Keratinocyte (primary cell): ENCODE measurements around the gene CIZ1. TPM values are rescaled to one million over a fixed set of nuclear protein-coding genes. Genes with fewer than 3 reads are reported as not detected.

Source experiments
- DNase-seq: peaks from one replicate; pipeline ENCODE4 v3.0.0-alpha.2; 2011; ENCODE audit warnings: low read depth, missing footprints, low spot score
- FAIRE-seq: peaks from 2 replicates; lab custom pipeline; 2011; peaks lifted over from hg19 to GRCh38; lab: Jason Lieb, UNC
- H2AFZ ChIP-seq: 2 replicates; pipeline ENCODE4 v1.6.0; 2012; ENCODE audit warnings: low read length, control low read depth, inconsistent platforms; ENCODE audit not compliant: control insufficient read depth
- H3K27ac ChIP-seq: 2 replicates; pipeline ENCODE4 v1.5.1; 2011; ENCODE audit warnings: low read length; ENCODE audit not compliant: control insufficient read depth, insufficient read depth
- H3K27me3 ChIP-seq: 3 replicates; pipeline ENCODE4 v1.6.0; 2011; ENCODE audit warnings: low read length; ENCODE audit not compliant: control insufficient read depth, insufficient read depth; ENCODE audit errors: extremely low read depth
- H3K36me3 ChIP-seq, 2 experiments: 2 replicates in 1 of 2; 3 replicates in 1 of 2; pipeline ENCODE4 v1.5.1; 2011; ENCODE audit warnings: low read length in 2 of 2, mild to moderate bottlenecking in 1 of 2; ENCODE audit not compliant: control insufficient read depth in 2 of 2, insufficient read depth in 2 of 2; ENCODE audit errors: extremely low read depth in 1 of 2
- H3K4me1 ChIP-seq: 3 replicates; pipeline ENCODE4 v1.5.1; 2011; ENCODE audit warnings: low read length; ENCODE audit not compliant: control insufficient read depth, insufficient read depth; ENCODE audit errors: extremely low read depth
- H3K4me2 ChIP-seq: 3 replicates; pipeline ENCODE4 v1.6.0; 2011; ENCODE audit warnings: low read depth, low read length; ENCODE audit not compliant: control insufficient read depth, insufficient read depth; ENCODE audit errors: extremely low read depth
- H3K4me3 ChIP-seq, 3 experiments: fragments of 200-600 bp in 1 of 3; sonication (generic) in 1 of 3; 2 replicates in 2 of 3; 3 replicates in 1 of 3; pipeline ENCODE4 v1.5.1; 2011 to 2016; ENCODE audit warnings: low read length in 3 of 3, mild to moderate bottlenecking in 3 of 3, control low read depth in 2 of 3, inconsistent platforms in 1 of 3, low read depth in 1 of 3, mixed read lengths in 1 of 3, mixed run types in 1 of 3, moderate library complexity in 1 of 3; ENCODE audit not compliant: control insufficient read depth in 2 of 3, insufficient read depth in 2 of 3; ENCODE audit errors: extremely low read depth in 1 of 3
- H3K79me2 ChIP-seq: 2 replicates; pipeline ENCODE4 v1.6.0; 2012; ENCODE audit warnings: low read length; ENCODE audit not compliant: control insufficient read depth, insufficient read depth
- H3K9ac ChIP-seq: 3 replicates; pipeline ENCODE4 v1.6.0; 2011; ENCODE audit warnings: low read length; ENCODE audit not compliant: control insufficient read depth, insufficient read depth; ENCODE audit errors: extremely low read depth
- H3K9me1 ChIP-seq: 3 replicates; pipeline ENCODE4 v1.6.0; 2011; ENCODE audit warnings: low read length; ENCODE audit not compliant: control insufficient read depth, insufficient read depth; ENCODE audit errors: extremely low read depth
- H3K9me3 ChIP-seq: 2 replicates; pipeline ENCODE4 v1.5.1; 2012; ENCODE audit warnings: low read depth, low read length; ENCODE audit not compliant: control insufficient read depth
- H4K20me1 ChIP-seq: 3 replicates; pipeline ENCODE4 v1.6.0; 2011; ENCODE audit warnings: low read length; ENCODE audit not compliant: control insufficient read depth, insufficient read depth; ENCODE audit errors: extremely low read depth
- EZH2 ChIP-seq: IDR thresholded peaks from one replicate; pipeline ENCODE4 v1.6.1; 2012; ENCODE audit warnings: inconsistent platforms, mild to moderate bottlenecking, low read length, moderate library complexity
- dilution Hi-C: fragments of 300-500 bp; cut with MboI; formaldehyde crosslinking; loops from one replicate; pipeline ENCODE4 v1.7.0; 2020; ENCODE audit warnings: low sequenced_read_pairs; ENCODE audit not compliant: extremely low pct_ligation_motif_present
- polyA plus RNA-seq, 5 experiments: library from polyadenylated mRNA; depleted of rRNA in 3 of 5; stranded (reverse) in 3 of 5; stranded (forward) in 1 of 5; unstranded in 1 of 5; fragments of >200 nt; gene quantifications; 1 replicate in 1 of 5; 2 replicates in 3 of 5; 3 replicates in 1 of 5; pipeline versions ENCODE4 v1.2.1 to v1.2.3, GENCODE V29; 2011 to 2012; ENCODE audit warnings: missing spikeins in 2 of 5, low read depth in 1 of 5, low replicate concordance in 1 of 5
- TF ChIP-seq, protein P1 (sequence below), 3 experiments: IDR thresholded peaks in 1 of 3; conservative IDR thresholded peaks in 1 of 3; optimal IDR thresholded peaks in 1 of 3; 2 replicates in 2 of 3; 3 replicates in 1 of 3; pipeline versions ENCODE3 to v1.5.1; 2011; ENCODE audit warnings: low read length in 3 of 3, mild to moderate bottlenecking in 3 of 3, moderate library complexity in 2 of 3, control low read depth in 1 of 3, inconsistent platforms in 1 of 3; ENCODE audit not compliant: insufficient read depth in 2 of 3; ENCODE audit errors: extremely low read depth in 1 of 3

Gene CIZ1
- polyA plus RNA-seq, 1 donor (not counting 4 experiments of a cell fraction or from before 2014, with no cell fraction given), result 23.5 TPM

DNA sequence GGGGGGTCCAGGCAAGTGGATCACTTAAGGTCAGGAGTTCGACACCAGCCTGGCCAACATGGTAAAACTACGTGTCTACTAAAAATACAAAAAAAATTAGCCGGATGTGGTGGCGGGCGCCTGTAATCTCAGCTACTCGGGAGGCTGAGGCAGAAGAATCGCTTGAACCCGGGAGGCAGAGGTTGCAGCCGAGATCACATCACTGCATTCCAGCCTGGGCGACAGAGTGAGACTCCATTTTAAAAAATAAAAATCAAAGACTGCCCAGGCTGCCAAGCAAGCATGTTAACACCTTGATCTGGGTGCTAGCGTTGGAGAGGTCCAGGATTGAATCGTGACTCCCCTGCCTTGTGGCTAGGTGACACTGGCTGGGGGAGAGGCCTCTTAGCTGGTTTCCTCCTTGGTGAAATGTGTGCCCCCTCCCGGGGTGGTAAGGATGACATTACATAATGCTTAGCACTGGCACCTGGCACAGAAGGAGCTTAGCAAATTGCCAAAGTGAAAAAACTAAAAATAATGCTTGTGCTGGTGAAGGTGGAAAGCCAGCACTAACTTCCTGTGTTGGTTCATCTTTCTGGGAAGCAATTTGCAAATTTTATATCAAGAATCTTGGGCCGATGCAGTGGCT is 2.2 kb upstream of the CIZ1 start:
- H3K27me3 ChIP-seq, result no peaks in the 10 kb centered on the region
- no peak overlapping the region for H3K27ac ChIP-seq
- peaks cover 13% of the 10 kb centered on the region for H3K79me2 ChIP-seq
- DNase-seq (no peak), FAIRE-seq (no peak)
- peak overlapping the region; percentile 80 for H2AFZ ChIP-seq
- no peak for TF ChIP-seq EZH2
- TF ChIP-seq, protein P1, sequence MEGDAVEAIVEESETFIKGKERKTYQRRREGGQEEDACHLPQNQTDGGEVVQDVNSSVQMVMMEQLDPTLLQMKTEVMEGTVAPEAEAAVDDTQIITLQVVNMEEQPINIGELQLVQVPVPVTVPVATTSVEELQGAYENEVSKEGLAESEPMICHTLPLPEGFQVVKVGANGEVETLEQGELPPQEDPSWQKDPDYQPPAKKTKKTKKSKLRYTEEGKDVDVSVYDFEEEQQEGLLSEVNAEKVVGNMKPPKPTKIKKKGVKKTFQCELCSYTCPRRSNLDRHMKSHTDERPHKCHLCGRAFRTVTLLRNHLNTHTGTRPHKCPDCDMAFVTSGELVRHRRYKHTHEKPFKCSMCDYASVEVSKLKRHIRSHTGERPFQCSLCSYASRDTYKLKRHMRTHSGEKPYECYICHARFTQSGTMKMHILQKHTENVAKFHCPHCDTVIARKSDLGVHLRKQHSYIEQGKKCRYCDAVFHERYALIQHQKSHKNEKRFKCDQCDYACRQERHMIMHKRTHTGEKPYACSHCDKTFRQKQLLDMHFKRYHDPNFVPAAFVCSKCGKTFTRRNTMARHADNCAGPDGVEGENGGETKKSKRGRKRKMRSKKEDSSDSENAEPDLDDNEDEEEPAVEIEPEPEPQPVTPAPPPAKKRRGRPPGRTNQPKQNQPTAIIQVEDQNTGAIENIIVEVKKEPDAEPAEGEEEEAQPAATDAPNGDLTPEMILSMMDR (optimal IDR thresholded peaks at IDR 0.05 in 1 of 3, IDR thresholded peaks at IDR 0.05 in 1 of 3, conservative IDR thresholded peaks at IDR 0.05 in 1 of 3; ENCODE audit: extremely low read depth in 1 of 3, insufficient read depth in 2 of 3, low read length in 3 of 3), result no peak
- H3K4me1 ChIP-seq, result peaks cover 9% of the 10 kb centered on the region
- dilution Hi-C loops, result no loop called here
- peak overlapping the region; percentile 58 for H3K4me2 ChIP-seq
- H4K20me1 ChIP-seq, result no peaks in the 10 kb centered on the region
- H3K36me3 ChIP-seq, result peaks cover 6 to 7% of the 10 kb centered on the region in 2 experiments
- H3K9ac ChIP-seq, result no peak overlapping the region
- no peaks in the 10 kb centered on the region for H3K9me3 ChIP-seq
- no peak overlapping the region for H3K4me3 ChIP-seq
- no peaks in the 10 kb centered on the region for H3K9me1 ChIP-seq

DNA sequence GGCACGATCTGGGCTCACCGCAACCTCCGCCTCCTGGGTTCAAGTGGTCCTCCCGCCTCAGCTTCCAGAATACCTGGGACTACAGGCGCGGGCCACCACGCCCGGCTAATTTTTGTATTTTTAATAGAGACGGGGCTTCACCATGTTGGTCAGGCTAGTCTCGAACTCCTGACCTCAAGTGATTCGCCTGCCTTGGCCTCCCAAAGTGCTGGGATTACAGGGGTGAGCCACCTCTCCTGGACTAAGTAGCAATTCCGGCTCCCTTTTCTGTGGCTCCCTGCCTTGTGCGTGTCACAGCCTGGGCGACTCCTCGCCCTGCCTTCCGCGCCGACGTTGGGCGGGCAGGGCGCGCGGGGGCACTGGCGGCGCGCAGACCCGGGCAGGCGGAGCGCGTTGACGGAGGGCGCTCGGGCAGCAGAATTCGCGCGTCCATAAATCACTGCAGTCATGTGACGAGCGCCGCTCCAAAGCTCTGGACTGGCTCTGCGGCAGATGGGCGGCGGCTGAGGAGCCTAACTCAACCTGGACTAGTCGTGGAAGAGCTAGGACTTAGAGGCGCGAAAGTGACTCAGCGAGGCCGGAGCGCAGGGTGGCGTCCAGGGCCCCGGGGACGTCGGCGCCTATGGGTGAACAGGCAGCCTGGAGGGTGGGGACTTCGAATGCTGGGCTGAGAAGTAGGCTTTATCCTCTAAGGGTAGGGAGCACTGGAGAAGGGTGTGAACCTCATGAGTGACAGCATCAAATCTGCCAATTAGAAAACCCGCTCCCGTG is 1.4 kb upstream of the CIZ1 start:
- DNase-seq (peak; percentile 72), FAIRE-seq (no peak)
- Histone ChIP-seq H3K27me3 (no peaks in the 10 kb centered on the region), H3K9me1 (no peaks in the 10 kb centered on the region), H3K4me3 (peak overlapping the region in 1 of 3 experiments; percentile 27), H3K36me3 (peaks cover 6 to 7% of the 10 kb centered on the region in 2 experiments), H3K4me2 (peak overlapping the region; percentile 58), H3K4me1 (peaks cover 9% of the 10 kb centered on the region), H3K27ac (no peak overlapping the region), H3K79me2 (peaks cover 13% of the 10 kb centered on the region), H4K20me1 (no peaks in the 10 kb centered on the region), H2AFZ (peak overlapping the region; percentile 80), H3K9me3 (no peaks in the 10 kb centered on the region), H3K9ac (peak overlapping the region; percentile 15)
- TF ChIP-seq, protein P1 (optimal IDR thresholded peaks at IDR 0.05 in 1 of 3, IDR thresholded peaks at IDR 0.05 in 1 of 3, conservative IDR thresholded peaks at IDR 0.05 in 1 of 3; ENCODE audit: extremely low read depth in 1 of 3, insufficient read depth in 2 of 3, low read length in 3 of 3), result peak in 2 of 3 experiments; percentile 7 to 74
- no peak for TF ChIP-seq EZH2
- dilution Hi-C loops, result no loop called here
